Mesenchymal stem cell (in vitro differentiated cells and primary cell): ENCODE measurements around the gene CLK2.
"Not testable (repeated sequence)": the region's sequence is repeated elsewhere in the genome, so short reads cannot be mapped to it uniquely, and the experiment has no call there.

Experiments
- DNase-seq: peaks from one replicate; pipeline ENCODE4 v3.0.0-alpha.2; 2013
- H2AFZ ChIP-seq: one replicate; pipeline ENCODE4 v1.6.1; 2013; ENCODE audit warnings: low read depth, mild to moderate bottlenecking, control low read depth, inconsistent platforms, low read length, moderate library complexity
- H2AK5ac ChIP-seq: 2 replicates; pipeline ENCODE4 v1.6.1; 2013; ENCODE audit warnings: low read length, moderate library complexity, mild to moderate bottlenecking, inconsistent platforms; ENCODE audit not compliant: severe bottlenecking
- H2BK120ac ChIP-seq: one replicate; pipeline ENCODE4 v1.6.1; 2013; ENCODE audit warnings: low read depth, mild to moderate bottlenecking, inconsistent platforms, low read length, moderate library complexity
- H2BK12ac ChIP-seq, 2 experiments: one replicate each; pipeline ENCODE4 v1.6.1; 2013; ENCODE audit warnings: inconsistent platforms in 2 of 2, low read length in 2 of 2, mild to moderate bottlenecking in 2 of 2, moderate library complexity in 2 of 2, control low read depth in 1 of 2
- H2BK15ac ChIP-seq: one replicate; pipeline ENCODE4 v1.6.1; 2013; ENCODE audit warnings: mild to moderate bottlenecking, low read depth, inconsistent platforms; ENCODE audit not compliant: poor library complexity, severe bottlenecking
- H2BK5ac ChIP-seq: 2 replicates; pipeline ENCODE4 v1.6.1; 2013; ENCODE audit warnings: low read depth, mild to moderate bottlenecking, low read length, control low read depth, inconsistent platforms; ENCODE audit not compliant: poor library complexity, severe bottlenecking
- H3K14ac ChIP-seq, 2 experiments: one replicate each; pipeline ENCODE4 v1.6.1; 2013; ENCODE audit warnings: inconsistent platforms in 2 of 2, low read length in 2 of 2, control low read depth in 1 of 2, mild to moderate bottlenecking in 1 of 2, moderate library complexity in 1 of 2
- H3K18ac ChIP-seq, 2 experiments: one replicate each; pipeline ENCODE4 v1.6.1; 2013; ENCODE audit warnings: inconsistent platforms in 2 of 2, low read length in 2 of 2, control low read depth in 1 of 2, low read depth in 1 of 2, mild to moderate bottlenecking in 1 of 2
- H3K23ac ChIP-seq, 2 experiments: one replicate each; pipeline ENCODE4 v1.6.1; 2013; ENCODE audit warnings: inconsistent platforms in 2 of 2, low read length in 2 of 2, mild to moderate bottlenecking in 2 of 2, moderate library complexity in 2 of 2, control low read depth in 1 of 2
- H3K27ac ChIP-seq: 2 replicates; pipeline ENCODE4 v1.5.1; 2013; ENCODE audit warnings: mild to moderate bottlenecking, moderate library complexity, low read length, control low read depth, inconsistent platforms; ENCODE audit not compliant: poor library complexity, severe bottlenecking
- H3K27me3 ChIP-seq, 2 experiments: 2 replicates each; pipeline versions ENCODE4 v1.6.1 to v1.7.0; 2013; ENCODE audit warnings: low read length in 2 of 2, mild to moderate bottlenecking in 2 of 2, moderate library complexity in 2 of 2, control low read depth in 1 of 2, inconsistent platforms in 1 of 2; ENCODE audit not compliant: control insufficient read depth in 1 of 2, insufficient read depth in 1 of 2
- H3K36me3 ChIP-seq, 2 experiments: 2 replicates each; pipeline versions ENCODE4 v1.6.1 to v1.7.0; 2013; ENCODE audit warnings: low read length in 2 of 2, control low read depth in 1 of 2, inconsistent platforms in 1 of 2, low read depth in 1 of 2, mild to moderate bottlenecking in 1 of 2; ENCODE audit not compliant: insufficient read depth in 2 of 2, control insufficient read depth in 1 of 2
- H3K4ac ChIP-seq, 2 experiments: one replicate each; pipeline ENCODE4 v1.6.1; 2013; ENCODE audit warnings: inconsistent platforms in 2 of 2, low read length in 2 of 2, mild to moderate bottlenecking in 2 of 2, moderate library complexity in 2 of 2, control low read depth in 1 of 2, low read depth in 1 of 2
- H3K4me1 ChIP-seq: 2 replicates; pipeline ENCODE4 v1.6.1; 2013; ENCODE audit warnings: low read depth, low read length, control low read depth; ENCODE audit not compliant: control insufficient read depth, insufficient read depth
- H3K4me2 ChIP-seq: 2 replicates; pipeline ENCODE4 v1.6.1; 2013; ENCODE audit warnings: low read length, mild to moderate bottlenecking, inconsistent platforms; ENCODE audit not compliant: poor library complexity, severe bottlenecking
- H3K4me3 ChIP-seq, 2 experiments: 2 replicates each; pipeline versions ENCODE4 v1.5.1 to v1.7.0; 2013; ENCODE audit warnings: low read length in 2 of 2, mild to moderate bottlenecking in 2 of 2, control low read depth in 1 of 2, low read depth in 1 of 2; ENCODE audit not compliant: insufficient read depth in 1 of 2
- H3K79me1 ChIP-seq: replicated peaks from 2 replicates; pipeline ENCODE4 v1.6.1; 2013; ENCODE audit warnings: mild to moderate bottlenecking, control low read depth, low read length, inconsistent platforms; ENCODE audit not compliant: poor library complexity, severe bottlenecking
- H3K9ac ChIP-seq: 2 replicates; pipeline ENCODE4 v1.7.0; 2013; ENCODE audit warnings: mild to moderate bottlenecking, low read length, moderate library complexity
- H3K9me3 ChIP-seq: 2 replicates; pipeline ENCODE4 v1.7.0; 2013; ENCODE audit warnings: mild to moderate bottlenecking, low read length; ENCODE audit not compliant: control insufficient read depth
- H4K8ac ChIP-seq: one replicate; pipeline ENCODE4 v1.6.1; 2013; ENCODE audit warnings: inconsistent platforms, mild to moderate bottlenecking, low read length, moderate library complexity
- H4K91ac ChIP-seq: one replicate; pipeline ENCODE4 v1.6.1; 2013; ENCODE audit warnings: mild to moderate bottlenecking, low read length, inconsistent platforms
- WGBS: methylation state at CpG from one replicate; pipeline ENCODE4 v1.1.7; 2013; ENCODE audit warnings: mixed read lengths; 5-methylcytosine and 5-hydroxymethylcytosine counted together

CLK2 gene

DNA sequence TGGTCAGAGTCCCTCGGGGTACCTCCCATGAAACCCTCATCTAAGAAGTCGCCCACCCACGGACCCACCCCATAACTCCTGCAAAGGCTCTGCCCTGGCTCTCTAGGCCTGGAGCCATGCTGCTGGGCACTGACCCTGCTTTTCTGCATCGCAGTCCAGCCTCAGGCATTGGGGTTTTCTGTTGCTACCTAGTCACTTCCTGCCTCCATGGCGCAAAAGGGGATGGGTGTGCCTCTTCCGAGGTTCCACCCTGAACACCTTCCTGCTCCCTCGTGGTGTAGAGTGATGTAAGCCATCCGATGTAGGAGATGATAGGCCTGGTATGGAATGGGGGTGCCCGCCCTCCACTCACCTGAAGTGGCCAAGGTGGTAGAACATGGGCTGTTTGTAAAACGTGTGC is 58.6 kb downstream of the CLK2 start:
- H3K18ac ChIP-seq, H3K4ac ChIP-seq, H2BK12ac ChIP-seq, H3K14ac ChIP-seq, H3K27me3 ChIP-seq, H3K4me1 ChIP-seq, H4K91ac ChIP-seq, H3K9ac ChIP-seq, H2AK5ac ChIP-seq, H3K27ac ChIP-seq, H3K9me3 ChIP-seq, DNase-seq, H3K4me3 ChIP-seq, H4K8ac ChIP-seq, H2BK120ac ChIP-seq, H2BK5ac ChIP-seq, H2BK15ac ChIP-seq, H3K4me2 ChIP-seq, H3K23ac ChIP-seq, H2AFZ ChIP-seq: not testable (repeated sequence)
- Histone ChIP-seq H3K79me1 (peaks cover 11% of the 10 kb centered on the region), H3K36me3 (peaks cover 21 to 48% of the 10 kb centered on the region in 2 experiments)
- WGBS: 91% methylated on average over 2 of the region's 10 CpGs
